K562 (cell line): ENCODE measurements around the gene NME4. TPM values are rescaled to one million over a fixed set of nuclear protein-coding genes. Genes with fewer than 3 reads are reported as not detected.

Experiments
- ESRRB ChIP-seq: fragments of 250-450 bp; sonication (Bioruptor Pico); IDR thresholded peaks from 2 replicates; pipeline ENCODE4 v1.5.0; 2020; ENCODE audit warnings: mild to moderate bottlenecking, moderate library complexity, borderline replicate concordance
- FOXJ3 ChIP-seq: sonication (generic); formaldehyde crosslinking; IDR thresholded peaks from 2 replicates; pipeline ENCODE4 v1.4.0; 2020; ENCODE audit warnings: mild to moderate bottlenecking, missing genetic modification reagents
- FOXO4 ChIP-seq: fragments of 450-650 bp; formaldehyde crosslinking; IDR thresholded peaks from 2 replicates; pipeline ENCODE4 v1.4.0; 2020; ENCODE audit warnings: mild to moderate bottlenecking, moderate library complexity
- GTF2A2 ChIP-seq: IDR thresholded peaks from 2 replicates; pipeline ENCODE4 v1.6.1; 2016; ENCODE audit warnings: mild to moderate bottlenecking, missing genetic modification characterization, missing compliant biosample characterization
- IRF1 ChIP-seq: sonication (generic); formaldehyde crosslinking; IDR thresholded peaks from 2 replicates; pipeline ENCODE4 v1.8.0; 2022; ENCODE audit warnings: missing genetic modification reagents, mild to moderate bottlenecking, borderline replicate concordance
- JUNB ChIP-seq: fragments of 450-650 bp; formaldehyde crosslinking; conservative IDR thresholded peaks from 2 replicates; pipeline ENCODE4 v1.4.0; 2020; ENCODE audit warnings: mild to moderate bottlenecking
- KLF1 ChIP-seq: fragments of 450-650 bp; IDR thresholded peaks from 2 replicates; pipeline ENCODE4 v1.6.1; 2016; ENCODE audit warnings: missing genetic modification characterization, missing compliant biosample characterization
- KLF16 ChIP-seq: IDR thresholded peaks from 2 replicates; pipeline ENCODE4 v1.6.1; 2016; ENCODE audit warnings: antibody characterized with exemption
- NR2F6 ChIP-seq: fragments of 450-650 bp; formaldehyde crosslinking; IDR thresholded peaks from 2 replicates; pipeline ENCODE4 v1.4.0; 2020; ENCODE audit warnings: mild to moderate bottlenecking
- NRF1 ChIP-seq, 2 experiments: fragments of 450-650 bp; IDR thresholded peaks in 1 of 2; conservative IDR thresholded peaks in 1 of 2; 2 replicates each; pipeline ENCODE4 v1.6.1; 2014; ENCODE audit warnings: mild to moderate bottlenecking in 2 of 2
- RBM39 ChIP-seq: fragments of 200-400 bp; formaldehyde crosslinking; optimal IDR thresholded peaks from 2 replicates; pipeline ENCODE3; 2018; ENCODE audit warnings: low read depth, low read length
- ZBTB43 ChIP-seq: sonication (generic); formaldehyde crosslinking; IDR thresholded peaks from 2 replicates; pipeline ENCODE4 v1.8.0; 2023; ENCODE audit warnings: mild to moderate bottlenecking, missing genetic modification reagents
- ZNF592 ChIP-seq: fragments of 450-650 bp; IDR thresholded peaks from 2 replicates; pipeline ENCODE4 v1.6.1; 2017; ENCODE audit warnings: antibody characterized with exemption, mild to moderate bottlenecking
- ZNF778 ChIP-seq: fragments of 450-650 bp; formaldehyde crosslinking; IDR thresholded peaks from 2 replicates; pipeline ENCODE4 v1.4.0; 2020; ENCODE audit warnings: mild to moderate bottlenecking, moderate library complexity
- ZNF830 ChIP-seq: fragments of 250-450 bp; sonication (Bioruptor Pico); IDR thresholded peaks from 2 replicates; pipeline ENCODE4 v1.5.0; 2021; ENCODE audit warnings: mild to moderate bottlenecking
- polyA plus RNA-seq, 8 experiments: library from polyadenylated mRNA; depleted of rRNA in 4 of 8; stranded (reverse) in 5 of 8; unstranded in 3 of 8; fragments of >200 nt; fragmentation: Nextera tagmentation in 2 of 8; fragmentation: Illumina TruSeq in 1 of 8; extraction: Ambion mirVana in 2 of 8; extraction: Trizol in 1 of 8; gene quantifications; 2 replicates each; pipeline versions ENCODE4 v1.2.1 to v1.2.3, GENCODE V29; 2011 to 2014; ENCODE audit warnings: inconsistent platforms in 1 of 8, missing spikeins in 1 of 8
- total RNA-seq, 7 experiments: library from RNA; depleted of rRNA in 6 of 7; stranded (reverse); fragments of >200 nt in 6 of 7; fragmentation: Illumina TruSeq in 2 of 7; extraction: Trizol in 2 of 7; gene quantifications; 2 replicates each; pipeline versions ENCODE4 v1.2.1 to v1.2.3, GENCODE V29; 2011 to 2021; ENCODE audit warnings: low replicate concordance in 1 of 7
- TF ChIP-seq, protein P1 (sequence below): sonication (generic); formaldehyde crosslinking; IDR thresholded peaks from 2 replicates; pipeline ENCODE4 v1.8.1; 2022; ENCODE audit warnings: missing genetic modification reagents
- TF ChIP-seq, protein P2 (sequence below): sonication (generic); formaldehyde crosslinking; IDR thresholded peaks from 2 replicates; pipeline ENCODE4 v1.8.0; 2022; ENCODE audit warnings: mild to moderate bottlenecking, missing genetic modification reagents

Gene NME4
- total and polyA plus RNA-seq, 9 of the 15 experiments (the other 6 are each of a cell fraction or from before 2014, with no cell fraction given): 15.4 to 264 (median 139) TPM

DNA sequence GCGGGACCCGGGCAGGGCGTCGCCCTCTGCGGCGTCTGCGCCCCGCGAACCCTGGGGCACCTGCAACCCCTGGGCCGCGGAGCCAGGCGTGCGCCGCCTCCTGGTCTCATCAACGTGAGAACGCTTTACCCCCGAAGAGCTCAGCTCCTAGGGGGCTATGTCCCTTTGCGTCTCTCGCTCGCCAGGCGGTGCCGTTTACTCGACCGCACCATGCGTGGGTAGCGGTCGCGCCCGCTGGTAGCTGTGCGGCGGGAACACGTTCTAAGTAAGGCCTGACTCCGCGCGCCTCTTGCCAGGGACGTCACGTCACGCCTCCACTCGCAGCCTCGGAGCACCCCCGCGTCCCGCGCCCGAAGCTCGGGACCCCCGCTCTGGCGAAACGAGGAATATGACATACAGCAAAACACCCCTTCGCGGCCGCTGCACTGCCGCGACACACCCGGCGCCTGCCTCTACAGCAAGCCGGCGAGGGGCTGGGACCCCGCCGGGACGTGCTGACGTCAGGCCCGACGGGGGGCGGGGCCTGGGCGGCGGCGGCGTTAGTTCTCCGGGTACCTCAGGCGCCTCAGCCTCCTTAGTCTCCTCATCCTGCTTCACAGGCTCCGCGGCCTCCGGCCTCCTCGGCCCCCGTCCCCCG lies 28.2 kb downstream of the NME4 start, which contains the start of gene RAB11FIP3 (continued):
- TF ChIP-seq ZNF592 (peak; percentile 80), IRF1 (CRISPR knock-in tag) (no peak), RBM39 (no peak), ZNF830 (no peak), GTF2A2 (no peak), ZNF778 (no peak), JUNB (no peak), ESRRB (CRISPR knock-in tag) (no peak), KLF1 (tag) (no peak), FOXO4 (CRISPR knock-in tag) (no peak), NR2F6 (CRISPR knock-in tag) (no peak), NRF1 (conservative IDR thresholded peaks at IDR 0.05 in 1 of 2, IDR thresholded peaks at IDR 0.05 in 1 of 2) (peak; percentile 12 to 54), FOXJ3 (CRISPR knock-in tag) (no peak), ZBTB43 (CRISPR knock-in tag) (no peak), KLF16 (no peak)
- TF ChIP-seq, protein P1, sequence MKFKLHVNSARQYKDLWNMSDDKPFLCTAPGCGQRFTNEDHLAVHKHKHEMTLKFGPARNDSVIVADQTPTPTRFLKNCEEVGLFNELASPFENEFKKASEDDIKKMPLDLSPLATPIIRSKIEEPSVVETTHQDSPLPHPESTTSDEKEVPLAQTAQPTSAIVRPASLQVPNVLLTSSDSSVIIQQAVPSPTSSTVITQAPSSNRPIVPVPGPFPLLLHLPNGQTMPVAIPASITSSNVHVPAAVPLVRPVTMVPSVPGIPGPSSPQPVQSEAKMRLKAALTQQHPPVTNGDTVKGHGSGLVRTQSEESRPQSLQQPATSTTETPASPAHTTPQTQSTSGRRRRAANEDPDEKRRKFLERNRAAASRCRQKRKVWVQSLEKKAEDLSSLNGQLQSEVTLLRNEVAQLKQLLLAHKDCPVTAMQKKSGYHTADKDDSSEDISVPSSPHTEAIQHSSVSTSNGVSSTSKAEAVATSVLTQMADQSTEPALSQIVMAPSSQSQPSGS (CRISPR knock-in tag): peak; percentile 71; the same call in 1 of the 2 replicates
- TF ChIP-seq, protein P2, sequence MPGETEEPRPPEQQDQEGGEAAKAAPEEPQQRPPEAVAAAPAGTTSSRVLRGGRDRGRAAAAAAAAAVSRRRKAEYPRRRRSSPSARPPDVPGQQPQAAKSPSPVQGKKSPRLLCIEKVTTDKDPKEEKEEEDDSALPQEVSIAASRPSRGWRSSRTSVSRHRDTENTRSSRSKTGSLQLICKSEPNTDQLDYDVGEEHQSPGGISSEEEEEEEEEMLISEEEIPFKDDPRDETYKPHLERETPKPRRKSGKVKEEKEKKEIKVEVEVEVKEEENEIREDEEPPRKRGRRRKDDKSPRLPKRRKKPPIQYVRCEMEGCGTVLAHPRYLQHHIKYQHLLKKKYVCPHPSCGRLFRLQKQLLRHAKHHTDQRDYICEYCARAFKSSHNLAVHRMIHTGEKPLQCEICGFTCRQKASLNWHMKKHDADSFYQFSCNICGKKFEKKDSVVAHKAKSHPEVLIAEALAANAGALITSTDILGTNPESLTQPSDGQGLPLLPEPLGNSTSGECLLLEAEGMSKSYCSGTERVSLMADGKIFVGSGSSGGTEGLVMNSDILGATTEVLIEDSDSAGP: no peak
